Measurements from ENCODE around the gene NPHP3.
"Not testable (repeated sequence)": the region's sequence is repeated elsewhere in the genome, so short reads cannot be mapped to it uniquely, and the experiment has no call there.

Gene NPHP3

DNA sequence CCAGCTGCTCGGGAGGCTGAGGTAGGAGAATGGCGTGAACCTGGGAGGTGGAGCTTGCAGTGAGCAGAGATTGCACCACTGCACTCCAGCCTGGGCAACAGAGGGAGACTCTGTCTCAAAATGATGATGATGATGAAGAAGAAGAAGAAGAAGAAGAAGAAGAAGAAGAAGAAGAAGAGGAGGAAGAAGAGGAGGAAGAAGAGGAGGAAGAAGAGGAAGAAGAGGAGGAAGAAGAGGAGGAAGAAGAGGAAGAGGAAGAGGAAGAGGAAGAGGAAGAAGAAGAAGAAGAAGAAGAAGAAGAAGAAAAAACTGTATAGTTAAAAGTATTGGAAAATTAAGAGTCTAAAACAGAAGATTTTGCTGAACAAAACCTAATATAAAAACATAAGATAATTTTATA lies 80.8 kb downstream of the NPHP3 start:
- not testable (repeated sequence) for DNase-seq

DNA sequence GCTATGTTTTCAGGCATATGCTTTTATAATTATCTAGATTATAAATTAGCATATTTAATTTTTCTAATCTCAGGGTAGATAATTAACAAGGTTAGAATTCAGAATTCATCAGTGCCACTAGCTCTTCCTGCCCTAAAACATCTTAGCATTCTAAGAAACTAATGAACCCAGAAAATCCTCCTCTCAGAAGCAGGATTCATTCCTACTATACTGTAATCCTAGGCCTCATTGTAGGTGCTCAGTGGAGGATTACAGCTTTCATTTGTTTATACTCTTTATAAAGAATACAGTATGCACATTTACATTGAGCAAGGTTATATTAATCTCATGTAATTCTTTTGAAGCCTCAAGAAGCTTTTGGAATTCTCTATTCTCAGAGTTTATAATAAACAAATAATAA lies 83.5 kb downstream of the NPHP3 start:
- no peak for DNase-seq

- no peak for DNase-seq
These were observed 84.6 kb downstream of the NPHP3 start for GRCh38 chr3:132637590-132637989.

DNA sequence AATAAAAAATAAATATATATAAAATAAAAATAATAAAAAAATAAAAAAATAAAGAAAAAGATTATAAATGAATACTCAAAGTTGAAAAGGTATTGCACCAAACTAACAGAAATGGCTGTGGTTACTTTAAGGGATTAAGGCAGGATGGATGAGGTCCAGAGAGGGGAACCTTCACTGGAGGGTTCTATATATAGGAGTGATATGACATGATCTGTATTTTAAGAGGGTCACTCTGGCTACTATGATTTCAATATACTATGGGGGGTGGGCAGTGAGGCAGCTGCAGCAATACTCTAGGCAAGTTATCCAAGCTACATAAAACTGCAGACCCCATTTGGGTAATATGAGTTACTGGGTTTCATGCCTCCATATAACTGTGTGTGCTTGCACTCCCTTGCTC lies 87.2 kb downstream of the NPHP3 start:
- DNase-seq = no peak
